ENCODE measurements around the gene RTF1. TPM values are rescaled to one million over a fixed set of nuclear protein-coding genes. Genes with fewer than 3 reads are reported as not detected.

RTF1 gene
- total and polyA plus RNA-seq, 2 donors (not counting 3 experiments of a cell fraction or from before 2014, with no cell fraction given) = 19.2 to 40.6 TPM

- FAIRE-seq (no peak), DNase-seq (ENCODE audit: low read depth, low spot score) (no peak)
- H3K9ac ChIP-seq (replicated peaks; ENCODE audit: extremely low read depth, insufficient read depth, low read length) = no peak overlapping the region
- TF ChIP-seq POLR2AphosphoS5 (IDR thresholded peaks at IDR 0.05; ENCODE audit: insufficient read depth, low read depth, low read length) (no peak), POLR2A (IDR thresholded peaks at IDR 0.05; ENCODE audit: low read depth, low read length) (no peak), FOS (IDR thresholded peaks at IDR 0.05; ENCODE audit: borderline replicate concordance, insufficient read depth, low read length) (no peak), EZH2 (IDR thresholded peaks at IDR 0.05; ENCODE audit: borderline replicate concordance, low read depth, low read length, severe bottlenecking) (no peak), CTCF (IDR thresholded peaks at IDR 0.05; ENCODE audit: extremely low read depth in 1 of 2, insufficient read depth in 1 of 2, low read depth in 1 of 2, low read length in 2 of 2) (no peak), JUN (IDR thresholded peaks at IDR 0.05; ENCODE audit: borderline replicate concordance, insufficient read depth, insufficient read length, low read depth) (no peak), GATA2 (IDR thresholded peaks at IDR 0.05; ENCODE audit: insufficient read depth, insufficient read length, low read depth, low read length) (no peak), MYC (IDR thresholded peaks at IDR 0.05; ENCODE audit: low read depth, low read length) (no peak)
- TF ChIP-seq, protein P1, sequence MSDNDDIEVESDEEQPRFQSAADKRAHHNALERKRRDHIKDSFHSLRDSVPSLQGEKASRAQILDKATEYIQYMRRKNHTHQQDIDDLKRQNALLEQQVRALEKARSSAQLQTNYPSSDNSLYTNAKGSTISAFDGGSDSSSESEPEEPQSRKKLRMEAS (IDR thresholded peaks at IDR 0.05; ENCODE audit: insufficient read depth, insufficient read length) = no peak
- no TSS peak for BruUV-seq (replicated peaks)
- ChIA-PET POLR2A (no interaction called here), CTCF (no interaction called here)
- H3K27me3 ChIP-seq (ENCODE audit: control insufficient read depth in 2 of 2, insufficient read depth in 2 of 2, low read length in 2 of 2) = no peaks in the 10 kb centered on the region
- no peak overlapping the region for H2AFZ ChIP-seq (ENCODE audit: low read depth, low read length)
- peaks cover 12% of the 10 kb centered on the region for H3K79me2 ChIP-seq (ENCODE audit: control insufficient read depth, insufficient read depth, low read length)
- dilution Hi-C loops (cut with MboI; ENCODE audit: extremely low pct_ligation_motif_present, low sequenced_read_pairs) (no loop called here), intact Hi-C loops (cut with micrococcal nuclease) (no loop called here)
- no peaks in the 10 kb centered on the region for H3K9me3 ChIP-seq (replicated peaks; ENCODE audit: control insufficient read depth, insufficient read depth, low read length)
- no peaks in the 10 kb centered on the region for H3K4me1 ChIP-seq (ENCODE audit: control insufficient read depth, extremely low read depth, insufficient read depth, low read length)
- H3K4me2 ChIP-seq (ENCODE audit: insufficient read depth, low read length) = no peak overlapping the region
- no peaks in the 10 kb centered on the region for H4K20me1 ChIP-seq (replicated peaks; ENCODE audit: control insufficient read depth, extremely low read depth, insufficient read depth, low read length)
- H3K36me3 ChIP-seq (ENCODE audit: control insufficient read depth in 2 of 2, extremely low read depth in 1 of 2, insufficient read depth in 2 of 2, low read length in 2 of 2) = peaks cover 6 to 10% of the 10 kb centered on the region in 2 experiments
- H3K4me3 ChIP-seq (replicated peaks in 1 of 3; ENCODE audit: insufficient read depth in 1 of 3, low read depth in 1 of 3, low read length in 3 of 3) = no peak overlapping the region
- no peaks in the 10 kb centered on the region for H3K9me1 ChIP-seq (replicated peaks; ENCODE audit: control insufficient read depth, extremely low read depth, insufficient read depth, low read length)
- H3K27ac ChIP-seq (ENCODE audit: insufficient read depth, low read depth, low read length) = no peak overlapping the region
Measured at GRCh38 chr15:41437448-41437847, 20.6 kb downstream of the RTF1 start.

All from endothelial cell of umbilical vein (primary cell).